GM19099 (cell line): ENCODE results near the gene FSCN2.

ENCODE experiments used
- POLR2A ChIP-seq: IDR thresholded peaks from 3 replicates; pipeline ENCODE4 v1.6.1; 2011; ENCODE audit warnings: low read depth; ENCODE audit not compliant: insufficient read length; ENCODE audit errors: extremely low read depth

Gene FSCN2

GRCh38 chr17:81527591-81528383 is at the start of gene FSCN2:
Gene FSCN2, plus strand, starts transcription at chr17:81528377. Its CDS starts 155 bp downstream, at chr17:81528532.
- no peak for TF ChIP-seq POLR2A

GRCh38 chr17:81479175-81480071 is 48.8 kb upstream of the FSCN2 start:
- TF ChIP-seq POLR2A, result no peak

- TF ChIP-seq POLR2A, result no peak
Observed at GRCh38 chr17:81480140-81481072, 47.8 kb upstream of the FSCN2 start.

GRCh38 chr17:81481073-81481799 is 46.9 kb upstream of the FSCN2 start:
- TF ChIP-seq POLR2A, result no peak

GRCh38 chr17:81481815-81482505 is 46.2 kb upstream of the FSCN2 start:
- no peak for TF ChIP-seq POLR2A

- TF ChIP-seq POLR2A, result no peak
Observed at GRCh38 chr17:81482673-81483072, 45.5 kb upstream of the FSCN2 start.

GRCh38 chr17:81483085-81483861 is 44.9 kb upstream of the FSCN2 start:
- no peak for TF ChIP-seq POLR2A

GRCh38 chr17:81483862-81484194 is 44.3 kb upstream of the FSCN2 start:
- TF ChIP-seq POLR2A, result no peak

- TF ChIP-seq POLR2A, result peak; percentile 31
Observed at GRCh38 chr17:81484195-81484979, 43.8 kb upstream of the FSCN2 start.

- TF ChIP-seq POLR2A, result no peak
Observed at GRCh38 chr17:81486199-81486810, 41.9 kb upstream of the FSCN2 start.

GRCh38 chr17:81487089-81487486 is 41.1 kb upstream of the FSCN2 start:
- TF ChIP-seq POLR2A, result no peak
